Upper lobe of right lung (tissue), 1 donor: ENCODE measurements around the gene CHRNB4. TPM values are rescaled to one million over a fixed set of nuclear protein-coding genes. Genes with fewer than 3 reads are reported as not detected.

ENCODE experiments used
- total RNA-seq: library from RNA; stranded (reverse); fragmentation: NEBNext Ultra II Directional; extraction: Animal tissue kit (Norgen Biotek cat#: 25700); gene quantifications from one replicate; pipeline ENCODE4 v1.2.1, GENCODE V29; 2021
- donor health status: DM: no; HTN: yes; CAD: no; lungs with severe emphysema.

The CHRNB4 gene
- total RNA-seq, 1 donor from 2014 or later, result not detected

Other genes starting within 250 kb of the CHRNB4 start
- gene IREB2, start 203.0 kb downstream of the CHRNB4 start, total RNA-seq, result 48.7 TPM
- gene HYKK, start 133.6 kb downstream of the CHRNB4 start, total RNA-seq, result 4.1 TPM
- 112 TPM for gene PSMA4, start 100.8 kb downstream of the CHRNB4 start, total RNA-seq
- gene CHRNA5, start 75.7 kb downstream of the CHRNB4 start, total RNA-seq, result 1.2 TPM
- gene CHRNA3, start 20.2 kb downstream of the CHRNB4 start, total RNA-seq, result not detected
- gene ADAMTS7, start 170.3 kb upstream of the CHRNB4 start, total RNA-seq, result 9.1 TPM
- gene MORF4L1, start 231.7 kb upstream of the CHRNB4 start, total RNA-seq, result 261 TPM